ENCODE data around the gene PEAK3.

Gene PEAK3

DNA sequence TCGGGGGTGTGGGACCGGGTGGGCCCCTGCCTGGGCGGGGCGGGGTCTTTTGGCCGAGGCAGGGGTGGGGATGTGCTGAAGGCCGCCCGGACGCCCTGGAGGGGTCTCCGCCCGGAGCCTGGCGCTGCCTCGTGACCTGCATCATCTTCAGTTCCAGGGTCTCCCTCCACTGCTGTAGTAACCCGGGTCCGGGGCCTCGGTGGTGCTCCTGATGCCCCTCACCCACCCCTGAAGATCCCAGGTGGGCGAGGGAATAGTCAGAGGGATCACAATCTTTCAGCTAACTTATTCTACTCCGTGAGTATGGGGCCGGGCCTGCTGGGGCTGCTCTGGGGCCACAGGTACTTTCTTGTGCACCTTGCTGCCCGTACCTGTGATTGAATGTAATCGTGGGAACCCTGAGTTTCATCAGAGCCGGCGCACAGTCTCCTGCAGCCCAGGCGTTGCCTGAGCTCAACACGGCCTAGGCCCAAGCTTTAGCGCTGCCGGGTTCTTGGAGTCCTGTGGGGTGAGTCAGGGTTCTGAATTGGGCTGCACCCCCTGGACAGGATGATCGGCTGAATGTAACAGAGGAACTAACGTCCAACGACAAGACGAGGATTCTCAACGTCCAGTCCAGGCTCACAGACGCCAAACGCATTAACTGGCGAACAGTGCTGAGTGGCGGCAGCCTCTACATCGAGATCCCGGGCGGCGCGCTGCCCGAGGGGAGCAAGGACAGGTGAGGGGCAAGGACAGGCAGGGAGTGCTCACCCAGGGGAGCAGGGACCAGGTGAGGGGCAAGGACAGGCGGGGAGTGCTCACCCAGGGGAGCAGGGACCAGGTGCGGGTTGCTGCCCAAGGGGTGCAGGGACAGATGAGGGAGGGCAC is 10.5 kb downstream of the PEAK3 start:
- Histone ChIP-seq H3K79me2 (peaks cover 29% of the 10 kb centered on the region), H3K9me3 (ENCODE audit: control insufficient read depth, low read length) (no peaks in the 10 kb centered on the region), H2AFZ (no peak overlapping the region), H3K36me3 (ENCODE audit: control insufficient read depth, insufficient read depth, low read length) (no peaks in the 10 kb centered on the region), H3K4me2 (ENCODE audit: low read length) (peak overlapping the region; percentile 86), H3K27ac (peak overlapping the region; percentile 98), H3K27me3 (ENCODE audit: control insufficient read depth, insufficient read depth, low read length) (no peaks in the 10 kb centered on the region), H3K4me1 (peaks cover 16% of the 10 kb centered on the region), H3K4me3 (ENCODE audit: low read depth, low read length) (peak overlapping the region; percentile 81), H3K9ac (peak overlapping the region; percentile 46)
- TF ChIP-seq, protein P1, sequence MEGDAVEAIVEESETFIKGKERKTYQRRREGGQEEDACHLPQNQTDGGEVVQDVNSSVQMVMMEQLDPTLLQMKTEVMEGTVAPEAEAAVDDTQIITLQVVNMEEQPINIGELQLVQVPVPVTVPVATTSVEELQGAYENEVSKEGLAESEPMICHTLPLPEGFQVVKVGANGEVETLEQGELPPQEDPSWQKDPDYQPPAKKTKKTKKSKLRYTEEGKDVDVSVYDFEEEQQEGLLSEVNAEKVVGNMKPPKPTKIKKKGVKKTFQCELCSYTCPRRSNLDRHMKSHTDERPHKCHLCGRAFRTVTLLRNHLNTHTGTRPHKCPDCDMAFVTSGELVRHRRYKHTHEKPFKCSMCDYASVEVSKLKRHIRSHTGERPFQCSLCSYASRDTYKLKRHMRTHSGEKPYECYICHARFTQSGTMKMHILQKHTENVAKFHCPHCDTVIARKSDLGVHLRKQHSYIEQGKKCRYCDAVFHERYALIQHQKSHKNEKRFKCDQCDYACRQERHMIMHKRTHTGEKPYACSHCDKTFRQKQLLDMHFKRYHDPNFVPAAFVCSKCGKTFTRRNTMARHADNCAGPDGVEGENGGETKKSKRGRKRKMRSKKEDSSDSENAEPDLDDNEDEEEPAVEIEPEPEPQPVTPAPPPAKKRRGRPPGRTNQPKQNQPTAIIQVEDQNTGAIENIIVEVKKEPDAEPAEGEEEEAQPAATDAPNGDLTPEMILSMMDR (IDR thresholded peaks at IDR 0.05): no peak

DNA sequence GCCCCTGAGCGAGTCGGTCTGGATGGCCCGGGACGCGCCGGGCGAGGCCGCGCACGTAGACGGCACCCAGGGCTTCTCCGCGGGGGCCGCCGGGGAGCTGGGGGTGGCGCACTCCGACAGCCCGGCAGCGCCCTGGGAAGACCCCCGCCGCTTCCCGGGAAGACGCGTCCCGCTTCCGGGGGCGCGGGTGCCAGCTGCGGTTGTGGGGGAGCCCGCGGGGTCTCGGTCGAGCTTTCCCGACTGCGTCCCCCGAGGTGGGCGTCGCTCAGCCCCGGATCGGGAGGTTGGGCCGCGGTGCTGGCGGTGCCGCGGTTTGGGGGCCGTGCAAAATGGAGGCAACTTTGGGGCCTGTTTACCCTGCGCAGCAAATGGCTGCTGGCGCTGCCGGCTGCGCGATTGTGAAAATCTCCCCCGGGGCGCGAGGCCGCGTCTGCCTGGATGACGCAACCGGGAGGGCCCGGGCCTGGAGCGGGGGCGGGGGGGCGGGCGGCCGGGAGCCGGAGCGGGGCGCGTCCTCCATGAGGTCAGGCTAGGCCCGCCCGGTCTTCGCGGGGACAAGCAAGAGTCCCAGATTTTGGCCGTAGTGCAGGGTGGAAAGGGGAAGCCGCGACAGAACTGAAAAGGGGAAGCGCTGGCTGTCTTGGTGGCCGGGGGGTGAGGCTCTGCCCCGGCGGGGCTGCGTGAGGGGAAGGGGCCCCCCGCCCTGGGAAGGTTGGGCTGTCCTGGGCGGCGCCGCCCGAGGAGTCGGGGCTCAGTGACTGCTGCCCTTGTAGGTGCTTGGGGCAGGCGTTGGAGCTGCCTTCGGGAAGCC is 11.3 kb downstream of the PEAK3 start:
- no peaks in the 10 kb centered on the region for H3K27me3 ChIP-seq (ENCODE audit: control insufficient read depth, insufficient read depth, low read length)
- H3K36me3 ChIP-seq (ENCODE audit: control insufficient read depth, insufficient read depth, low read length): no peaks in the 10 kb centered on the region
- no peaks in the 10 kb centered on the region for H3K9me3 ChIP-seq (ENCODE audit: control insufficient read depth, low read length)
- H2AFZ ChIP-seq: no peak overlapping the region
- H3K27ac ChIP-seq: peak overlapping the region; percentile 98
- H3K4me1 ChIP-seq: peaks cover 16% of the 10 kb centered on the region
- peak overlapping the region; percentile 99 for H3K9ac ChIP-seq
- peak overlapping the region; percentile 86 for H3K4me2 ChIP-seq (ENCODE audit: low read length)
- peak overlapping the region; percentile 81 for H3K4me3 ChIP-seq (ENCODE audit: low read depth, low read length)
- TF ChIP-seq, protein P1 (IDR thresholded peaks at IDR 0.05): no peak
- H3K79me2 ChIP-seq: peaks cover 29% of the 10 kb centered on the region

DNA sequence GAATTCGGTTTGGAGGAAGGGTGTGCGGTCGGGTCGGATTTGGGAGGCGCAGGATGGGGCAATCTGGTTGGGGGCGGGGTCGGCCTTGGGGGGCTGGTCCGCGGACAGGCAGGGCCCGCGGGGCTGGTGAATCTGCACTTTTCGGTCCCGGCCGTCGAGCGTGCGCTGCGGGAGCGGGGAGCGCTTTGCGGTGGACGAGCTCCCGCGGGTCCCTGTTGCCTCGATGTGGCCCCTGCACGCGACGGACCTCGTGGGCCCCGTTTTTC is 11.9 kb downstream of the PEAK3 start:
- peaks cover 16% of the 10 kb centered on the region for H3K4me1 ChIP-seq
- H3K79me2 ChIP-seq: peaks cover 29% of the 10 kb centered on the region
- TF ChIP-seq, protein P1 (IDR thresholded peaks at IDR 0.05): no peak
- H3K27me3 ChIP-seq (ENCODE audit: control insufficient read depth, insufficient read depth, low read length): no peaks in the 10 kb centered on the region
- no peaks in the 10 kb centered on the region for H3K36me3 ChIP-seq (ENCODE audit: control insufficient read depth, insufficient read depth, low read length)
- peak overlapping the region; percentile 99 for H3K9ac ChIP-seq
- H3K4me3 ChIP-seq (ENCODE audit: low read depth, low read length): peak overlapping the region; percentile 81
- H2AFZ ChIP-seq: no peak overlapping the region
- peak overlapping the region; percentile 98 for H3K27ac ChIP-seq
- H3K4me2 ChIP-seq (ENCODE audit: low read length): peak overlapping the region; percentile 86
- no peaks in the 10 kb centered on the region for H3K9me3 ChIP-seq (ENCODE audit: control insufficient read depth, low read length)

DNA sequence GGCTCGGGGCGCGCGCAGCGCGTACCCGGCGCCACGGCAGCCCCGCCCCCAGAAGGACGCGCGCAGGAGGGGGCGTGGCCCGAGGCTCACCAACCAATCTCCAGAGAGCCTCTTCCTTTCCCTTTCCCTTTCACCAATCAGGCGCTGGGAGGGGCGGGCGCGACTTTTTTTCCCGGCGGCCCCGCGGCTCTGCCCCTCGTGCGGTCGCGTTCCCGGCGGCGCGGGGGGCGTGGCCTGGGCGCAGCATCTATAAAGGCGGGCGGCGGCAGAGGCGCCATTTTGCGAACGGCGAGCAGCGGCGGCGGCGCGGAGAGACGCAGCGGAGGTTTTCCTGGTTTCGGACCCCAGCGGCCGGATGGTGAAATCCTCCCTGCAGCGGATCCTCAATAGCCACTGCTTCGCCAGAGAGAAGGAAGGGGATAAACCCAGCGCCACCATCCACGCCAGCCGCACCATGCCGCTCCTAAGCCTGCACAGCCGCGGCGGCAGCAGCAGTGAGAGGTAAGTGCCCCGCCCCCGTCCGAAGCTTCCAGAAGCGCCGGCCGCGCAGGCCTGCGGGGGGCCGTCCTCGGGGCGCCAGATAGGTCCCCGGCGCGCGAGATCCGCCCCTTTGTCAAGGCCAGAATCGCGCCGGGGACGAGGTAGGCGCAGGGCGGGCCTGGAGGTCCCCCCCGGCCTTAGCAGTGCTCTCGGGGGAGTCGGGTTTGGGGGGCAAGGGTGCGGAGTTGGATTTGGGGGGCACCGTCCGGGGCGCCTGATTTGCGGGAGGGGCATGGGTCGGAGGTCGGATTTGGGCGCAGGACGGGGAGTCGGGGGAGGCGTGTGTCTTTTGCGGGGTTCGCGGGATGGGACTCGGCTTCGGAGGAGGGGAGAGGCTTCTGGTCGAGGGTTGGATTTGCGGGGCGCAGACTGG is 12.5 kb downstream of the PEAK3 start:
- Histone ChIP-seq H3K36me3 (ENCODE audit: control insufficient read depth, insufficient read depth, low read length) (no peaks in the 10 kb centered on the region), H3K9ac (peak overlapping the region; percentile 99), H3K4me1 (peaks cover 16% of the 10 kb centered on the region), H3K79me2 (peaks cover 29% of the 10 kb centered on the region), H3K9me3 (ENCODE audit: control insufficient read depth, low read length) (no peaks in the 10 kb centered on the region), H3K27me3 (ENCODE audit: control insufficient read depth, insufficient read depth, low read length) (no peaks in the 10 kb centered on the region), H3K4me3 (ENCODE audit: low read depth, low read length) (peak overlapping the region; percentile 81), H2AFZ (peak overlapping the region; percentile 69), H3K27ac (peak overlapping the region; percentile 98), H3K4me2 (ENCODE audit: low read length) (peak overlapping the region; percentile 88)
- TF ChIP-seq, protein P1 (IDR thresholded peaks at IDR 0.05): peak; percentile 22
